NCI-H2107 treated with DMSO at 0.1 percent for 48 hours (cell line): Measurements from ENCODE around the gene UBXN10.
"Not testable (repeated sequence)": the region's sequence is repeated elsewhere in the genome, so short reads cannot be mapped to it uniquely, and the experiment has no call there.

Source experiments
- DNase-seq: peaks from one replicate; lab custom pipeline; 2025; ENCODE audit not compliant: unreplicated experiment; lab: John Stamatoyannopoulos, UW

The UBXN10 gene

GRCh38 chr1:20199403-20199802 is 13.5 kb downstream of the UBXN10 start:
- DNase-seq: no peak

DNA sequence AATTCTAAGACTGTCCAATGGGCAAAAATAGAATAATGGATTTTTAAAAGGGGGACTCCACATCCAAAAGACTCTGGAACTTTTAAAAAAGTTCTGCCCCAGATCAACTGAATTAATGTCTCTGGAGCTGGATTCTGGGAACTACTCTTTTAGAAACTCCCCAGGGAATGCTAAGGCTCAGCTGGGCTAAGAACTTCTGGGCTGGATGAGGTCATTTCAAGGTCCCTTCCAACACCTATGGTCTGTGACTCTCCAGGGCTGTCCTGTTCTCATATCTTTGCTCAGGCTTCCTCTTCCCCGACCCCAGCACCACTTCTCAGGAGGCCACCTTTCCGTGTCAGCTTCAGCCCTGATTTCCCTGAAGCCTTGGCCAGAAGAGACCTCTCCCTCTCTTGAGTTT is 13.9 kb downstream of the UBXN10 start:
- DNase-seq: no peak

DNA sequence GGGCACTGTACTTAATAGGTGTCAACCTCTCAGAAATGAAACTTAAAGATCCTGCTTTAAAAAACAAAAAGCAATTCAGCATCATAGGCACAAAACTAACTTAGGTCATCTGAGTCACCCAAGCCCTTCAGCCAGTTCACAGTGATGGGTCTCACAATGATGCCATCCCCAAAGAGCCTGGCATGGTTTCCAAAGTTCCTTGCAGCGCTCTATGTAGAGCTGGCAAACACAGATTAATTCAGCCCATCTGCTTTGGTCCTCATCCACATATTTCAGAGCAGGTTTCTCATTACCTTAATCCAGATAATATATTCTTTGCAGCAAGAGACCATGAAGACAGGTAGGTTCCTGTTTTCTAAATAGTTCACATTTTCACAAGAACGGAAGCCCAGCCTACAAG is 15.1 kb downstream of the UBXN10 start:
- no peak for DNase-seq

- no peak for DNase-seq
These were observed 16.3 kb downstream of the UBXN10 start for GRCh38 chr1:20202166-20202565.

DNA sequence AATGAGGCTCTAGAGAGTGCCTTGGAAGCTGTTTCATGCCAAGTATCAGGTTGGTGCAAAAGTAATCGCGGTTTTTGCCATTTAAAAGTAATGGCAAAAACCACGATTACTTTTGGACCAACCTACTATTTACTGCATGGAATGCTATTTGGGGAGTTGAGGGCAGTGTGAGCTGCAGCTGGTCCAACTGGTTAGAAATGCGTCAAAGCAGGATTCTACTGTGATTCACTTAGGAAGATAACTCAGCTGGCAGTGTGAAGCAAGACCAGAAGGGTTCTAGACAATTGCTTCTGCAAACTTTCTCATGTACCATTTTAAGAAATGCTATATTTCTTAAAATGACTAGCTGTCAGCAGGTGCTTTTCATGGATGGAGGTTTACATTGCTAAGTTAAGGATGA is 21.6 kb downstream of the UBXN10 start:
- DNase-seq: no peak

DNA sequence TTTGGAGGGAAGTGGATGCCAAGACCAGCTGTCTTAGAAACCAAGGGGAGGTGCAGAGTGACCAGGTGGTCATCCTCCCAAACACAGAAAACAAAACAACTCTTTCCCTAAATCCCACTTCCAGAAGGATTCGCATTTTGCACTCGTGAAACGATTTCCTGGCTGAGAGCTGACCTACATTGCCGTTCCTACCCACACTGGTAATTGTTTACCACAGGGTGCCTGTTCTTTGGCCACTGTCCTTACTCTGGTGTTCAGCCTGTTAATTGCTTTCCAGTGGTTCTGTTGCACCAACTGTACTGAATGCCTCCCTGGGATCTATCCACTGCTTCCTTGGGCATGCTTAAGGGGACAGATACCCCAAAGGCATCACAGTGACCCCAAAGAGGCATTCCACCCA is 23.6 kb downstream of the UBXN10 start:
- DNase-seq: no peak

DNA sequence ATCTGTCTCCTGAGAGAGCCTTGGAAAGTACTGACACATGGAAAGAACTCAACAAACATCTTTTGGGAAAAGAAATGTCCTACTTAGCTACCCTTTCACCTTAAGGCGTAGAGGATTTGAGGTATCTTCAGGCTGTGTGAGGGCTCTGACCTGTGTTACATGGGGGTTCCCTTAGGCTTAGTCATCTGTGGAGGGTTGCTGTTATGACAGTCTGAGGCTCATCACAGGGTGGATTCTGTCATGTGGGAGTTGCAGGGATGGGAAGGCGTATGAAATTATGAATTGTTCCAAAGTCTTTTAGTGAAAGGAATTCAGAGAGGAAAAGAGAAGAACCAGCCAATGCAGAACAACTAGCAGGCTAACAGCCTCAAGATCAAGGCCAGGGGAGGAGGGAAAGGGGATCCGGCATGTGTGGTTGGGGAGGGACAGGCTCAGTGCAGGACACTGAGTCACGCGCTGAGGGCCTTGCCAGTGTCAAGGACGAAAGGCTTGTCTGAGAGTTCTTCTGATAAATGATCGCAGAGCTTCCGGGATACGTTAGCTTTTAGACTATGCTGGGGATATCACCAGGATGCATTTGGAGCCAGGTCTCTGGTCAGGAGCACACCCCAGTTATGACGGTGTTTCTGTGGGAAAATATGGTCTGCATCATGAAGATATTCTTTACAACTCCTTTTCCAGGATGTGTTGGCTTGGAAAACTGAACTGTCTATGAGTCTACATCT is 25.0 kb downstream of the UBXN10 start:
- DNase-seq: no peak

GRCh38 chr1:20211511-20211931 is 25.6 kb downstream of the UBXN10 start:
- DNase-seq: no peak

GRCh38 chr1:20212085-20212684 is 26.3 kb downstream of the UBXN10 start:
- no peak for DNase-seq

GRCh38 chr1:20212685-20213331 is 26.9 kb downstream of the UBXN10 start:
- peak; percentile 52 for DNase-seq

DNA sequence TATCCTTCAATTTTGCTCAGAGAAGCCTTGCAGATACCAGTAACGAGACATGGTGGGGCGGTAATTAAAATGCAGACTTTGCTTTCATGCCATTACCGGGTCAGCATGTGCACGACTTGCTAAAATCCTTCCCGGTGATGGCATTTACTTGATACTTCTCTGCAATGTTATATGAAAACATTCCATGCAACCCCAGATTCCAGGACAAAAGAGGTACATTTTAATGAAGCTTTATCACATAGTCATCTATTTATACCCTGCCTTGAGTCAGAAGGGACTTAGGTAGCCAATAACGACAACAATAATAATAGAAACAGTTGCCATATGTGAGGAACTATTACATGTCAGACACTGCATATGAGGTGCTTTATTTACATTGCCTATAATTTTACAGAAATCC is 29.8 kb downstream of the UBXN10 start:
- no peak for DNase-seq

- DNase-seq: peak; percentile 38
These were observed 30.7 kb downstream of the UBXN10 start for GRCh38 chr1:20216574-20216973.

DNA sequence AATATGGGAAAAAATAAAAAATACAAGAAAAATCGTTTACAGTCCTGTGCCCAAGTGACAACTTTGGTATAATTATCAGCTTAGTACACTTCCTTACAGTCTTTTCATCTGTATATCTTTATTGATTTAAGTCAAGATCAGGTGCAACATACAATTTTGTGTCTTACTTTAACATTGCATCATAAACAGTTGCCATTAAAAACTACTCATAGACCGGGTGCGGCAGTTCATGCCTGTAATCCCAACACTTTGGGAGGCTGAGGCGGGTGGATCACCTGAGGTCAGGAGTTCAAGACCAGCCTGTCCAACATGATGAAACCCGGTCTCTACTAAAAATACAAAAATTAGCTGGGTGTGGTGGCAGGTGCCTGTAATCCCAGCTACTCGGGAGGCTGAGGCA is 33.2 kb downstream of the UBXN10 start:
- DNase-seq: not testable (repeated sequence)

- DNase-seq: peak; percentile 46
These were observed 34.1 kb downstream of the UBXN10 start for GRCh38 chr1:20220036-20220435.

DNA sequence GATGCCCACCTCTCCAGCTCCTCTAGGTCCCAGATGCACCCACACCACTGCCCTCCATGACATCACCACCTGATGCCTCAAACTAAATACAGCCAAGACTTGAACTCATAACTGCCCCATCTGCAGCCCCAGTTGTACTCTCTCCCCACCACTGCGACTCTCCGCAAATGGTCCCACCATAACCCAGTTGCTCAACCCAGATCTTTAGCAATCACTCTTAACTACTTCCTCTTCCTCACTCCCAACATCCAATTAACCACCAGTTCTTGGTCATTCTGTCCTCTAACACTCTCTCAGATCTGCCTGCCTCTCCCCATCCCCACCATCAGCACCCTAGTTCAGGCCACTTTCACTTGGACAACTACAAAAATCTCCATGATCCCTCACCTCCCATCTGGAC is 37.2 kb downstream of the UBXN10 start:
- DNase-seq: no peak

DNA sequence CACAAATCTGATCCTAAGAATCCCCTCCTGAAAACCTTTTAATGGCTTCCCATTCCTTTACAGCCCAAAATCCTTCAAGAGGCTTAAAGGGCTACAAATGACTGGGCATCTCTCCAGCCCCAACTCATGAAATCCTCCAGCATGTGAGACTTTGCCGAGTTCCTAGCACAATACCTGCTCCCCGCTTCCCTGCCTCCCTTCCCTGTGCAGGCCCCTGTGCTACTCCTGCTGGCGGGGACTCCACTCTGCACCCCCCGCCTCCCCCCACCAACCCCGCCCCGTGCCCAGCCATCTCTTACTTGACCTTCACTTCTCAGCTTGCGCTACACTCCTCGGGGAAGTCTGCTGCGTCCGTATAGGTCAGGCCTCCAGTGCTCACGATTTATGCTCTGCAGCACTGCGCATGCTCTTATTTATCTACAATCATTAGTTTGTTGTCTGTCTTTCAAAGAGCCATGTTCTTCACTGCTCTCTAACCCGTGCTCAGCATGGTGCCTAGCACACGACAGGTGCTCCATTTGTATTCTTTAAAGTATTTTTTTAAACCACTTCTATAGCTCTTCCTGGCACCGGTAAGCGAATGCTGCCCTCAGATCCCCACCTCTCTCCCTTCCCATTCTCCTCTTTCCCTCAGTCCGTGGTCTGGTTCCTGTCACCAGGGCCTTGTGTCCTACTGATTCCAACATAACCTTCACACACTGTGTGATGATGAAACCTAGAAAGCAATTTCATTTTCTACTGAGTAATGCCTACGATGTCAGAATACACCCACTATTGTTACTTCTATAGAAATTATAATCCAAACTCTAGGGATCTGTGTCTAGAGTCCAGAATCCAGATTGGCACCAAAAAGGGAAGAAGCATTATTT is 37.9 kb downstream of the UBXN10 start:
- DNase-seq: peak; percentile 63

GRCh38 chr1:20224546-20224945 is 38.6 kb downstream of the UBXN10 start:
- no peak for DNase-seq

- DNase-seq: no peak
These were observed 41.8 kb downstream of the UBXN10 start for GRCh38 chr1:20227704-20228103.

- no peak for DNase-seq
These were observed 42.5 kb downstream of the UBXN10 start for GRCh38 chr1:20228314-20228825.

GRCh38 chr1:20229171-20229570 is 43.3 kb downstream of the UBXN10 start:
- DNase-seq: no peak

DNA sequence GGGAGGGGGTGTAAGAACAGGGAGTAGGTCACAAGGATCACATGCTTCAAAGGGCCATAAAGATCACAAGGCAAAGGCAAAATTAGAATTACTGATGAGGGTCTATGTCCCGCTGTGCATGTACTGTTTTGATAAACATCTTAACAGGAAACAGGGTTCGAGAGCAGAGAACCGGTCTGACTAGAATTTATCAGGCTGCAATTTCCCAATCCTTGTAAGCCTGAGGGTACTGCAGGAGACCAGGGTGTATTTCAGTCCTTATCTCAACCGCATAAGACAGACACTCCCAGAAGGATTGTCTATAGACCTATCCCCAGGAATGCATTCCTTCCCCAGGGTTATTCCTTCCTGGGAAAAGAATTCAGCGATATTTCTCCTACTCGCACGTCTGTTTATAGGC is 46.7 kb downstream of the UBXN10 start:
- not testable (repeated sequence) for DNase-seq
